Retinal pigment epithelial cell (primary cell): ENCODE data around the gene BMP8A.

Experiments
- DNase-seq: peaks from one replicate; pipeline ENCODE4 v3.0.0-alpha.2; 2010; ENCODE audit warnings: low read depth
- H3K4me3 ChIP-seq: 2 replicates; pipeline ENCODE4 v1.5.1; 2011; ENCODE audit warnings: mild to moderate bottlenecking, low read length, control low read depth, moderate library complexity
- CTCF ChIP-seq: conservative IDR thresholded peaks from 2 replicates; pipeline ENCODE4 v1.5.1; 2011; ENCODE audit warnings: low read depth, low read length, control low read depth, inconsistent platforms

Gene BMP8A

DNA sequence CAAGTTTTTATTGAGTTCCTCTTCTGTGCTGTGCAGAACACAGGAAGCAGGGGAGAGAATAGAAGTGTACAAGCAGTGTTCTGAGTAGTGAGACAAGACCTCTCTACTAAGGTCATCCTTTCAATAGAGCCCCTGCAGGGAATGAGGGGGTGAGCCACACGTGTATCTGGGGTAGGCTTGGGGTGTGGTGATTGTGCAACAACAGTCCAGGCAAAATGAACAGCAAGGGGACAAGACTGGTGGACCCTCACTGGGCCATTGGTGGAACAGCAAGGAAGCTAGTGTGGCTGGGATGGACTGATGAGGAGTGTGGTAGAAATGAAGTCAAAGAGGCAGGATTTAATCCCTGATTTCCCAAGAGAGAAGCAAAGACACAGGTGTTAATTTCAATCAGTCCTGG, 8.2 kb upstream of the BMP8A start:
- TF ChIP-seq CTCF, result no peak
- H3K4me3 ChIP-seq, result no peak overlapping the region
- DNase-seq, result no peak

DNA sequence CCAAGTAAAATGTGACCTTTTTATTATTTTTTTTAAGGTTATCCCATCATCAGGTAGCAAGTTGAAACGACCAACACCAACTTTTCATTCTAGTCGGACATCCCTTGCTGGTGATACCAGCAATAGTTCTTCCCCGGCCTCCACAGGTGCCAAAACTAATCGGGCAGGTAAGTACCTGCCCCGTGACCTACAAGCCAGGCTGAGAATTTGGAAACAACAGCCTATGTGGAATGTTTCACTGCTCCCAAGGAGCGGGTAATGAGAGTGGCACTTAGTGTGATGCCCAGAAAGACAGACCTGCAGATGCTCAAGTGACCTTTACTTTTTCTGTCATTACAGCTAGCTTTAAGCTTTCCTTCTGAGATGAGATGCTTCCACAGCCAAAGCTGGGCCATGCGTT, 6.9 kb upstream of the BMP8A start:
- TF ChIP-seq CTCF, result no peak

DNA sequence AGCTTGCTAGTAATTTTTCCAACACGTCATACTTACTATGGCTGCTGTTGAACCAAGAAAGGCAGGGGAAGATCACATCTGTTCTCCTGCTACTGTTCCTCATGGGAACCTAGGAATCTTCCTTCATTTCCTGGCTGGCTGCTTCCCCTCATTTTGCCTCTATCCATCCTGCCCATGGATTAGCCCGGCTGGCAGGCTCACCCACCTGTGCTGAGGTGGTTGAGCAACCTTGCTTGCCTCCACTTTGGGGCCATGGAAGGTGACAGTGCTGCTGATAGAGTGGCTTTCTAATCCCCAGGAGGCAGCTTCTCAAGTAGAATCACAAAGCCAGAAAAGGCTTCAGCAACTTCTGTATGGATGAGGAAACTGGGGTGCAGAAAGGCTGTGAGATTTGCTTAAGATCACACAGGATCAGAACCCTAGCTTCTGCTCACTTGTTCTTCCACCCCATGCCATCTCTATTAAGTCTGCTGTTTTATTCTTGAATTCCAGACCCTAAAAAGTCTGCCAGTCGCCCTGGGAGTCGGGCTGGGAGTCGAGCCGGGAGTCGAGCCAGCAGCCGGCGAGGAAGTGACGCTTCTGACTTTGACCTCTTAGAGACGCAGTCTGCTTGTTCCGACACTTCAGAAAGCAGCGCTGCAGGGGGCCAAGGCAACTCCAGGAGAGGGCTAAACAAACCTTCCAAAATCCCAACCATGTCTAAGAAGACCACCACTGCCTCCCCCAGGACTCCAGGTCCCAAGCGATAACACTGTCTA, 6.2 kb upstream of the BMP8A start:
- no peak overlapping the region for H3K4me3 ChIP-seq
- TF ChIP-seq CTCF, result no peak
- no peak for DNase-seq

More for the DNA sequence above, 6.9 kb upstream of the BMP8A start:
- DNase-seq, result no peak
- no peak overlapping the region for H3K4me3 ChIP-seq

GRCh38 chr1:39488012-39488545, 3.4 kb upstream of the BMP8A start:
- TF ChIP-seq CTCF, result no peak
- DNase-seq, result no peak
- no peak overlapping the region for H3K4me3 ChIP-seq

DNA sequence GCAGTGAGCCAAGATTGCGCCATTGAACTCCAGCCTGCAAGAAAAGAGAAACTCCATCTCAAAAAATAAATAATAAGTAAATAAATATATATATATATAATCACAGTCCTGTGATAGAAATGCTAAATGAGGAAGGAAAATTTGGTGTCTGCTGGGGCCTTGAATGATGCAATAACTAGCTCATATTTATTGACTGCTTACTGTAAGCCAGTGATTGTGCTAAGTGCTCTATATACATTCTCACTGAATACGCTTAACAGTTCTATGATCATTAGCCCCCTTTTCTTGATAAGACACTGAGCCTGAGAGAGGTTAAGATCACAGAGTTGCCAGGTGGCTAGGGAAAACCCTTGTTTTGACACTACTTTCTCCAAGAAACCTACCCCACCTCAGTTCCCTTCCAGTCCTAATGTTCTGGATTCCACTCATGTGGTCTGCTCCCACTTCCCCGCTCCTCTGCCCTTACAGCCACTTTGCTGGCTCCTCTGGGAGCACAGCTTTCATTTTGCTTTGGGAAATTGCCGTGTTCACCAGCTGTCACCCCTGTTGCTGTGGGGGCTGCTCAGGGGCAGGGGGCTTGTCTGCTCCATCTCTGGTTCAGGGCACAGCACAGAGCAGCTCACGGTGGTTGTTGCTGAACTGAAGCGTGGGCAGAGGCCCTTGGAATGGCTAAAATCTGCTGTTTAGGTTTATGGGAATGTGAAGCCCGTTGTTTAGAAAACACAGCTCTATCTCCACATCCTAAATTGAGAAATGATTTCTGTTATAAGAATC, 2.5 kb upstream of the BMP8A start:
- no peak for TF ChIP-seq CTCF
- DNase-seq, result no peak
- H3K4me3 ChIP-seq, result no peak overlapping the region

DNA sequence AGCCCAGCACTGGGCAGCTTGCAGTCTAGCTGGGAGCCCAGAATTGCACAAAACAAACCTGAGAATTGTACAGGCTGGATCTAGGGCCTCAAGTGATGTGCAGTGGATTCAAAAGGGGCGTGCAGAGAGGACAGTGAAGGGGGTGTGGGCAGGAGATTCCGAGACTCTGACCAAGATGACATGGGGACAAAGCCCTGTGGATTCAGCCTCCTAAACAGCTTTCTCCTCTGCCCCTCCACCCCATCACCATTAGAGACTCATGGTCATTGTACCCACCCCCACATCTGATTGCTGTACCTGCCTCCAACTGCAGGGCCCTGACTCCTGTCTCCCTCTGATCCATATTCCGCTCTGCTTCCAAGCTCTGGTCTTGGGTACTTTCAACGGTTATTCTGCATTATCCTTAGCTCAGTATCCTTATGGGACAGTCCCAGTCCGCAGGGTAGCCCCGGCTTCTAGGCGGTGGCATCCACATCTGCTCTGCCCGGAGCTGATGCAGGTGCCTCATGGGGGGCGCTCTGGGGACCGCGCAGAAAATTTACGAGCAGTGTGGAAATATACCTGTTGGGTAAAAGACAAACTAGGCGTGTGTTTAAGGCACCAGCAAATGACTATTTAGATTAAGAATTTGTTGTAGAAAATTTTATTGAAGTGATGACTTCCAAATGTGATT, 1.7 kb upstream of the BMP8A start:
- no peak for TF ChIP-seq CTCF
- no peak for DNase-seq

More for the DNA sequence above, 1.7 kb upstream of the BMP8A start:
- H3K4me3 ChIP-seq, result no peak overlapping the region
